Stimulated activated CD8-positive, alpha-beta memory T cell treated with anti-CD3 and anti-CD28 coated beads, Interleukin-7, amount 100 ng/mL, for 4 hours (primary cell): ENCODE results near the gene MACROD2.
"Not testable (repeated sequence)": the region's sequence is repeated elsewhere in the genome, so short reads cannot be mapped to it uniquely, and the experiment has no call there.

Source experiments
- DNase-seq, 2 donors: peaks; one replicate each; pipeline ENCODE4 v3.0.0-alpha.2; 2020; ENCODE audit warnings: low read depth in 2 of 2

The MACROD2 gene

DNA sequence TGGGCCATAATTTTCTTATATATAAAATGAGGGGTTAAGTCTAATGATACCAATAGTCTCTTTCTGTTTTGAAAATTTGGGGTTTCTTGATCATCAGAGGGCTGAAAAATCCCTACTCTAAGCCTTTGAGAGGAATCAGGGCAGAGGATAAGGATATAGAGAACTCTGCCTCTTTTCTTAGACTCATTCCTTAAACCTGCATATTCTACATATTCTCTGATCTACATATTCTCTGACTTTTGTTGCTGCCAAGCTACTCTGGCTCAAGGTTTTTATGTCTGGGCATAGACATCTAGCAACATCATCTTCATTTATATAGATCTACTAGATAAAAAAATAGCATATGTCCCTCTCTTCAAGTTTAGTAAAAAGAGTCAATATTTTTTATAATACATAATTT lies 270.9 kb downstream of the MACROD2 start:
- DNase-seq: no peak

GRCh38 chr20:14270751-14271150 lies 275.4 kb downstream of the MACROD2 start:
- not testable (repeated sequence) for DNase-seq

DNA sequence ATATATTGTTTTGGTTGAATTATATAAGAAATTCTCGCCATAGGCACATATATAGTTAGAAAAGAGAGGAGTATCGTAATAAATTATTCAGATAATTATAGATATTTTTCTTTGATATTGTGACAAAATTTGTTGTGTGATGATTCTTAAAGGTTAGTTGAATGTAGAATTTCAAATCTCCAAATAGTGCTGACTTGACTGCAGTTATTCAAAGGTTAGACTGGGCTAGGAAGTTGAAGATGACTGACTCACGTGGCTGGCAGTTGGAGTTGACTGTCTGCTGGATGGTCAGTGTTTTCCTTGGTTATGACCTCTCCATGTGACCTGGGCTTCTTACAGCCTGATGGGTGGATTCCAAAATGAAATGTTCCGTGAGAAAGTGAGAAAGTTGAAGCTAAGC lies 286.8 kb downstream of the MACROD2 start:
- no peak for DNase-seq

- DNase-seq: no peak
Measured at GRCh38 chr20:14284443-14284842, 289.1 kb downstream of the MACROD2 start.

DNA sequence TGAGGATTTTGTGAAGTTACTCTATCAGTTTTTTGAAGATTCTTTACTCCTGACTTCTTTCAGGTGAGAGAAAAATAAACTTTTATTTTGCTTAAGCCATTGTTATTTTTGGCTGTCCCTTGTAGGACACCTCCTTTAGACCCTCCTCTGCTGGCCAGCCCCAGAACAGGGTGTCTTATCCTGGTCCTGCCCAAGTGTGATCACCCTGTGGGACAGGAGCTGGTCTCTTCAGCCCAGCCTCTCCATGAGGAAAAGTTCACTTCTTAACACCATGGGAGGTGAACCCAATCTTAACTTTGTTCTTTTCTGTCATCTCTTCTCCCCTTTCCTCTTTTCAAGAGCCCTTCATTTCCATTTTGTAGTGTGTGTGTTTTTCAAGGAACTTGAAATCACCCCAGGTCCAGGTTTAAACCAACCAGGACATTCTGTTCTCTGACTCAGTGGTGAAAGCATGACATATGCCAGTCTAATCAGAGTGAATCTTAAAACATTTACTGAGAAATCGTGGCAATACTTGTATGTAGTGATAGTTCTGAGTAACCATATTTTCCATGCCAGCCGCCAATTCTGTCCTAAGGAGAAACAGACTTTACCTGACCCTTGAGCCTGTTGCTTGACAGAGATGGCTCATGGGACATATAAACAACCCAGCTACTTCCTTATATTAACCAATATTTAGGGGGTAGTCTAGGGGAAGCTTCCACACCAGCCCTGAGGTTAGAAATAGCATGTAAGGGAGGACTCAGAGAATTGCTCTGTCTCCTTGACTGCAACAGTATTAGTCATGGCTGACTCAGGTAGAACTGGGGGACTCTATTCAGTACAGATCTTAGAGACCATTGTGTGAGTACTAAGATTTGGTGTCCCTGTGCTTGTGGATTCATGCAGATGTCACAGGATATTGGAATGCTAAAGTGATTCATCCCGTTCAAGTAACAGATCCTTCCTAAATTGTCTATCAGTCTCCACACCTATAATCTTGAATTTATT lies 293.3 kb downstream of the MACROD2 start:
- DNase-seq: no peak

DNA sequence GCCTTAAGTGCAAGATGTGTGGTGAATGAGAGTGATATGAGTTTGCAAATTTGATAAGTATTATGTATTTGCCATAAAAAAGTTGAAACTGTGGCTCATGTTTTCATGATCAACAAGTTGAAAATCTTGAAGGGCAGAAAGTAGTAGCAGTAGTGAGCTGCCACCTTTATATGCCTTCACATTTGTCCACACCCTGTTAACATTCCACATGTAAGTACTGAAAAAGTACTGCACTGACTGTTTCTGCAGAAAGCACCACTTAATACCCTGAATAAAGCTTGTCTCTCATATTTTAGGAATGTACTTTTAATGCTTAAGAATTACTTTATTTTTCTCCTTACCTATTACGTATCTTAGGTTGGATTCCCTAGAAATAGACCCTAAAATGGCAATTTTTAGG lies 296.2 kb downstream of the MACROD2 start:
- no peak for DNase-seq

GRCh38 chr20:14295238-14295637 lies 299.9 kb downstream of the MACROD2 start:
- DNase-seq: no peak

DNA sequence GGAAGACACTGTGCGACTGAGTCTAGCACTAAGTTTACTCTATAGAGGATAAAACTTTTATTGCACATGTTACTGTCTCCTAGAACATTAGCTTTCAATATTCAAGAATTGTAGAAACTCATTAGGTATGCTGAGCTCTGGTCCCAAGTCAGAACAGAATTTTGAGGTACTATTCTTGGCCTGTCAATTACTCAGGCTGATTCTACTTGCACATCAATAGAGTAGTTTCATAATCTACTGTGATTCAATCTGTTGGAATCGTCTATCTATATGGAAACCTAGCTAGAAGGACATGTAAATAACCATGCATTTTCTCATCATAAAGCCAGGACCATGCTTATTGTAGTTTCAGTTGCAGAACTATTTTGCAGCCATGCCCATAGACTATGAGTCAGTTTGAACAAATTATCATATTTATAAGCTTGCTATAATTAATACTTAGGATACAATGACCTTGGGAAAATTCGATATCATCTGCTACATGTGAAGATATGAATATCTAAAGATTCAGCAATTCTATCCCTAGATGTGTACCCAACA lies 300.5 kb downstream of the MACROD2 start:
- DNase-seq: no peak

GRCh38 chr20:14299831-14300230 lies 304.5 kb downstream of the MACROD2 start:
- DNase-seq: no peak

- DNase-seq: no peak
Measured at GRCh38 chr20:14303106-14303505, 307.8 kb downstream of the MACROD2 start.

- DNase-seq: no peak
Measured at GRCh38 chr20:14303651-14304050, 308.3 kb downstream of the MACROD2 start.

GRCh38 chr20:14304472-14304871 lies 309.2 kb downstream of the MACROD2 start:
- no peak for DNase-seq

GRCh38 chr20:14307956-14308355 lies 312.6 kb downstream of the MACROD2 start:
- DNase-seq: no peak

DNA sequence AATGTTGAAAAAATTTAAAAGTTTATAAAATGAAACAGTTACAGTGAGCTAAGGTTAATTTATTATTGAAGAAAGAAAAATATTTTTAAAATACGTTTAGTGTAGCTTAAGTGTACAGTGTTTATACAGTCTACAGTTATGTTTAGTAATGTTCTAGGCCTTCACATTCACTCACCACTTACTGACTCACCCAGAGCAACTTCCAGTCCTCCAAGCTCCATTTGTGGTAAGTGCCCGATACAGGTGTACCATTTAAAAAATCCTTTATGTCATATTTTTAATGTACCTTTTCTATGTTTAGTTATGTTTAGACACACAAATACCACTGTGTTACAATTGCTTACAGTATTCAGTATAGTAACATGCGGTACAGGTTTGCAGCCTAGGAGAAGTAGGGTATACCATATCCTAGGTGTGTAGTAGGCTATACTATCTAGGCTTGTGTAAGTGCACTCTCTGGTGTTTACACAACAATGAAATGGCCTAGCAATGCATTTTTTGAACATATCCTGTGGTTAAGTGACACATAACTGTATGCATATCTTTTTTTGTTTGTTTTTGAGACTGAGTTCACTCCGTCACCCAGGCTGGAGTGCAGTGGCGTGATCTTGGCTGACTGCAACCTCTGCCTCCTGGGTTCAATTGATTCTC lies 315.8 kb downstream of the MACROD2 start:
- DNase-seq: no peak

GRCh38 chr20:14312001-14312400 lies 316.7 kb downstream of the MACROD2 start:
- no peak for DNase-seq

- no peak for DNase-seq
Measured at GRCh38 chr20:14313341-14314020, 318.2 kb downstream of the MACROD2 start.

- DNase-seq: no peak
Measured at GRCh38 chr20:14319704-14320103, 324.4 kb downstream of the MACROD2 start.

DNA sequence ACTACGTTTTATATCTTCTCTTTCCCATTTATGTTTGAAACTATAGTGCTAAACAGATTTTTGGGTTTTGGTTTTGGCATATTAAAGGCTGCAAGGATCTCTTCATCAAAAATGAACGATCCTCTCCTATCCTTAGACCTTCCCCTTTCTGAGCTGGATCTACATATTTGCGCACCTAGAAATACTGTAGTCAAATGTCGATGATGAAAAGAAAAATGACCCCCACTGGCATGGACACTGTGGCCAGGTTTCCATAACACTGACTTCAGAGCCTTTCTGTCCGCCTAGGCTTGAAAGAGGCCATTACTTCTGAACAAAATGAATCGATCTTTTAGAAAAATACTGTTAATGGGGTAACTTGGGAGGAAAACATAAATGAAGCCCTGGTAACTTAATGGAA lies 336.3 kb downstream of the MACROD2 start:
- DNase-seq: no peak

- no peak for DNase-seq
Measured at GRCh38 chr20:14332866-14333265, 337.6 kb downstream of the MACROD2 start.

DNA sequence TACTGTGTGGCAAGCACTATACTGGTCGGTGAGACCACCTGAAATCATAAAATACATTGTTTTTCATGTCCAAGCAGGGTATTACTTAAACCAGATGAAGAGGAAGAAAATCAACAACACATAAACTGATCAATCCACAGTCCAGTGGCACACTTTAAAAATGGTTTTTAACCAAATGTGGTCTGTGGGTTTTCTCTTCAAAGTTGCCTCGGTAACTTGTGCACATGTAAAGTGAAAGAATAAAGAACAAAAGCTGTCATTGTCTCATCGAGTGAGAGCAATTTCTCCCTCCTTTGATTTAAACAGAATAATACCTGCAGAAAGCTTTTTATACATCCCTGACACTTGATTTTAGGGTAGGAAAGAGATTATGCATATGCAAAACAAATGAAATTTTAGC lies 338.4 kb downstream of the MACROD2 start:
- no peak for DNase-seq

GRCh38 chr20:14334306-14334930 lies 339.1 kb downstream of the MACROD2 start:
- no peak for DNase-seq

GRCh38 chr20:14335052-14335451 lies 339.7 kb downstream of the MACROD2 start:
- no peak for DNase-seq
